HepG2 (cell line): ENCODE data around the gene MTHFD1L.

Source experiments
- CTCF ChIP-seq: sonication (generic); formaldehyde crosslinking; IDR thresholded peaks from 2 replicates; pipeline ENCODE4 v1.5.0; 2020; ENCODE audit warnings: mild to moderate bottlenecking, missing genetic modification reagents, moderate library complexity
- ZNF24 ChIP-seq: fragments of 450-650 bp; IDR thresholded peaks from 2 replicates; pipeline ENCODE4 v1.6.1; 2017; ENCODE audit warnings: antibody characterized with exemption, mild to moderate bottlenecking
- ZNF354B ChIP-seq: sonication (generic); formaldehyde crosslinking; IDR thresholded peaks from 2 replicates; pipeline ENCODE4 v1.8.0; 2022; ENCODE audit warnings: mild to moderate bottlenecking, missing genetic modification reagents
- ZNF652 ChIP-seq: IDR thresholded peaks from 2 replicates; pipeline ENCODE4 v1.6.1; 2016; ENCODE audit warnings: low read depth, borderline replicate concordance
- TF ChIP-seq, protein P1 (sequence below): sonication (generic); formaldehyde crosslinking; IDR thresholded peaks from 2 replicates; pipeline ENCODE4 v1.4.0; 2020; ENCODE audit warnings: missing genetic modification reagents, low read depth, mild to moderate bottlenecking, borderline replicate concordance

GRCh38 chr6:150939399-150939798 is 73.9 kb downstream of the MTHFD1L start:
- TF ChIP-seq, protein P1, sequence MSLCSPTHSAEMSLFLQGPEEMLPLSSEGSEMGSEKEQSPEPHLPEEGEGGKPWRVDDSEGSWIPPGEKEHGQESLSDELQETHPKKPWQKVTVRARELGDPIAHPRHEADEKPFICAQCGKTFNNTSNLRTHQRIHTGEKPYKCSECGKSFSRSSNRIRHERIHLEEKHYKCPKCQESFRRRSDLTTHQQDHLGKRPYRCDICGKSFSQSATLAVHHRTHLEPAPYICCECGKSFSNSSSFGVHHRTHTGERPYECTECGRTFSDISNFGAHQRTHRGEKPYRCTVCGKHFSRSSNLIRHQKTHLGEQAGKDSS (CRISPR knock-in tag): no peak
- TF ChIP-seq ZNF652 (no peak), ZNF24 (no peak), CTCF (CRISPR knock-in tag) (no peak), ZNF354B (no peak)
